HG02610 (cell line): ENCODE data around the gene NKX1-1.
"Not testable (repeated sequence)": the region's sequence is repeated elsewhere in the genome, so short reads cannot be mapped to it uniquely, and the experiment has no call there.

Experiments used
- ATAC-seq: cut with Tn5 transposase; IDR thresholded peaks from one replicate; pipeline ENCODE4 v1.9.1; 2021; ENCODE audit warnings: mild to moderate bottlenecking, moderate library complexity; ENCODE audit not compliant: unreplicated experiment

Gene NKX1-1

DNA sequence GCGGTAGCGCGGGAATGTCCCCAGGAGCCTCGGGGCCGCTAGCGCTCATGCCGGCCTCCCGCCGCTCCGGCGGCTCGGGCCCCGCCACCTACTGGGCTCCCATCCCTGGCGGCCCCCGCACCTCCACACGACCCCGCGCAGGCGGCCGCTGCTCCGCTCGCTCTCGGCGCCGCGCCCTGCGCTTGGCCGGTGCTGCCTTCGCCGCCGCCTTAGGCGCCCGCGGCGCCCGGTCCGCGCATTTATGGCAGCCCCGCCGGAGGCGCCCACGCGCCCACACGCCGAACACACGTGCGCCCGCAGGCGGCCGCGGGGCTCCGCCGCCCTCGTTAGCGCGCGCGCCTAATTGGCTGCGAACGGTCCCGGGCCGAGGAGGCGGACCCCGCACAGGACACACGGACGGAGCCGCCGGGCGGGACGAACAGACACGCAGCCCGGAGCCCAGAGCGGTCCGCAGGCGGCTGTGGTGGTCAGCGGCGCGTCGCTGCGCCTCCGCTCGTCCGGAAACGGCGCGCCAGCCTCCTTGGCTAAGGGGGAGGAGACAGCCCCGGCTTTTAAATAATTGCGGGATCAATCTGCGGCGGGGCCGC, at the start of gene NKX1-1:
Gene NKX1-1 (minus strand): TSS at position 49 of the 587 bp plus-strand sequence. CDS start 0 bp downstream, at position 49.
- ATAC-seq = no peak

DNA sequence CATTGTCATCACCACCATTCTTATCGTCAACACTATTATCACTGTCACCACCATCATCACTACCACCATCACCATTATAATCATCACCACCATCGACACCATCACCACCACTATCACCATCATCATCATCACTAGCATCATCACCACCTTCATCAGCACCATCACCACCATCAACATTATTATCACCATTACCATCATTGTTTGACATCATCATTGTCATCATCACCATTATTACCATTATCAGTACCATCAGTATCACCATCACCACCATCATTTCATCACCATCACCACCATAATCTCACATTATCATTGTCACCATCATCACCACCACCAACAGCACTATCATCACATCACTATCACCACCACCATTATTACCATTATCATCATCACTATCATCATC, 47.5 kb upstream of the NKX1-1 start:
- ATAC-seq = no peak

GRCh38 chr4:1452431-1453051, 46.3 kb upstream of the NKX1-1 start:
- ATAC-seq = no peak

GRCh38 chr4:1451752-1452122, 45.5 kb upstream of the NKX1-1 start:
- no peak for ATAC-seq

GRCh38 chr4:1451106-1451751, 45.0 kb upstream of the NKX1-1 start:
- ATAC-seq = no peak

DNA sequence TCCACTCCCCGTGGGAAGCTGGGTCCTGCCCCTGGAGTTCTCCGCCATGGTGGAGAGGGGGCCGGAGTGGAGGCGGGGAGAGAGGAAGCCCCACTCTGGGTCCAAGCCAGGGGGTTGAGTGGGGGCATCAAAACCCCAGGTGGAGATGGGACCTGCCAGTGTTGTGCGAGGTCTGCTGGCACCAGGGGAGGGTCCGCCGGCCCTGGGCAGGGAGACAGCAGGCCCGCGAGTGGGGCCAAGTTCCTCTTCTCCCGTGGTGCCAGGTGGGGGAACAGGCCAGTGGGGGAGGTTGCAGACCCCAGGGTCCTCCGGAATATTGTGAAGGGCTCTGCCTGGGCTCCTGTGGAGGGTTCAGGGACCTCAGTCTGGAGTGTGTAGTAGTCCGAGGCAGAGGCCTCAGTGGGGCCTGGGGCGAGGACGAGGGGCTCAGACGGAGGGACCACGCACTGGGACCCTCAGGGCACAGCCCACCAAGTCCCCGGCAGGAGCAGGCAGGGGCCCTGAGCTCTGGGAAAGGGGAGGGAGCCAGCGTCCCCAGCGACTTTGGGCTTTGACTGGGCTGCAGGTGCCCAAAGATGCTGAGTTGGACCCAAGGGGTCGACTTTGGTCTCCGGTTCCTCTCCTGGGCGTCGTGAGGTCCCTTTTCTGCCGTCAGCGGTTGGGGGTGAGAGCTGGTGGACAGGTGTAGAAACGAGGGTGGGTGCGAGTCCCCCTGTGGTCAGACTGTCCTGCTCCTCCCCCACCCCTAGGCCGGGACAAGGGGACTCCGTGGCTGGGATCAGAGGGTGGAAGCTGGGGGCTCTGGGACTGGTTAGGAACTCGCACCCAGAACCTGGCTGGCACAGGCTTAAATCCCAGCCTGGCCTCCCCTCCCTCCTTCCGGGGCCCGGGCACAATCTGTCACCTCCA, 43.8 kb upstream of the NKX1-1 start:
- no peak for ATAC-seq

GRCh38 chr4:1449475-1449832, 43.2 kb upstream of the NKX1-1 start:
- no peak for ATAC-seq

- no peak for ATAC-seq
These were observed 42.6 kb upstream of the NKX1-1 start for GRCh38 chr4:1448589-1449420.

DNA sequence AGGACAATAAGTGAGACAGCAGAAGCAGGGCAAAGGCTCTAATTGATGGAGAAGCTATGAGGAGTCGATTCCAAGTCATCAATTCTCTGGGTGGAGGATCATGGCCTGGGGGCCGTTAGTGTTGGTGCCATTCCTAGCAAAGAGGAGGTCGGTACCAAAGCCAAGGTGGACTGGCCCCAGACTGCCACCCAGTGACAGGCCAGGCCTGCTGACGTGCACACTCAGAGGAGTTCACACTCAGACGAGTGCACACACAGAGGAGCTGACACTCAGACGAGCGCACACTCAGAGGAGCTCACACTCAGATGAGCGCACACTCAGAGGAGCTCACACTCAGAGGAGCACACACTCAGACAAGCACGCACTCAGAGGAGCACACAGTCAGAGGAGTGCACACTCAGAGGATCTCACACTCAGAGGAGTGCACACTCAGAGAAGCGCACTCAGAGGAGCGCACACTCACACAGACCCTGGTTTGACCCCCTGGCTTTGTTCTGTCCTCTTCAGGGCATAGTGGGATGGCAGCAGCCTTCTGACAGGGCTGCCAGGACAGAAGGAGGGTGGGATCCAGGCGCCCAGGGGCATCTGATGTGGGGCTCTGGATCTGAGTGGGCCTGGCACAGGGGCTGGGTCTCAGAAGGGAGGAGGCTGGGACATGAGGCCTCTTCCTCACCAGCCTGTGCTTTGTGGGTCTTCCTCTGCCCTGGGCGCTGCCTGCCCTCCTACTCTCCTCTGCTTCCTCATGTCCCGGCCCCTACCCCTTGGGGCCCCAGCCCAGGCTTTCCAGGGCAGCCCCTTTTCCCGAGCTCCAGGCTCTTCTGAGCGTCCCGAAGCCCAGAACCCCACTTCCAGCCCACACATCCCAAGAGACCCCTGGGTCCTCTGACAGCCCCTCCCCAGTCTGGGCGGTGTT, 41.7 kb upstream of the NKX1-1 start:
- no peak for ATAC-seq

DNA sequence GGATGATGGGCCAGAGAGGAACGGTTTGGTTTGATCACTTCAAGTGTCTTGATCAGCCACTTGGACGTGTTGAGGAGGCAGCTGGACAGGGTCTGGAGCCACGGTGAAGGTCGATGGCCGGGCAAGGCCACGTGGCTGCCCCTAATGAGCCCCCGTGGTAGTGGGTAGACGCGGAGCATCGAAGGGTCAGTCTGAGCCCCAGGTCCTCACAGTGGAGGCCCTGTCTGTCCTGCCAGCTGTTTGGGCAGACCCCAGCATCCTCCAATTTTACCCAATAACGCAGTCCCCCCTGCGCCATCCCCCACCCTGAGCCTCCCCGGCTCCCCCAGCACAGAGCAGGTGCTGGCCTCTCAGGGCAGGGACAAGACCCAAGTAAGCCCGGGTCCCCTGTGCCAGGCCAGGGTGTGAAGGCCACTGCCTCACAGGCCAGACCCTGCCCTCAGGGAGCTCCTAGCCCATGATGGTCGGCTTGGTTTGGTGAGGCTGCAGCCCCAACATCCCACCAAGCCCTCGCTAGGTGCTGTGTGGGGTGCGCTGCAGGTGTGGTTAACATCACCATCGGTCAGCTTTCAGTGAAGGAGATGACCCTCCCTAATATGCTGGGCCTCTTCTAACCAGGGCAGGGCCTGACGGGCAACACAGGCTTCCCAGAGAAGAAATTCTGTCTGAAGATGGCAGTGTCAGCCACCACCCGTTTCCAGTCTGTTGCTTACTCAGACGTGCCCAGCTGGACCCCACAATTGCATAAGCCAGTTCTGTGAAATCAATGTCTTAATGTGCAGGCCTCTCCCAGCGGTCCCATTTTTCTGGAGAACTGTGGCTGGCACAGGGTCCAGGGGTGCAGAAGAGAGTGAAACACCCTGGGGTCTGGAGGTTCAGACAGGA, 40.5 kb upstream of the NKX1-1 start:
- ATAC-seq = no peak

- ATAC-seq = no peak
These were observed 39.6 kb upstream of the NKX1-1 start for GRCh38 chr4:1445716-1446445.

- not testable (repeated sequence) for ATAC-seq
These were observed 37.5 kb upstream of the NKX1-1 start for GRCh38 chr4:1443688-1444172.

DNA sequence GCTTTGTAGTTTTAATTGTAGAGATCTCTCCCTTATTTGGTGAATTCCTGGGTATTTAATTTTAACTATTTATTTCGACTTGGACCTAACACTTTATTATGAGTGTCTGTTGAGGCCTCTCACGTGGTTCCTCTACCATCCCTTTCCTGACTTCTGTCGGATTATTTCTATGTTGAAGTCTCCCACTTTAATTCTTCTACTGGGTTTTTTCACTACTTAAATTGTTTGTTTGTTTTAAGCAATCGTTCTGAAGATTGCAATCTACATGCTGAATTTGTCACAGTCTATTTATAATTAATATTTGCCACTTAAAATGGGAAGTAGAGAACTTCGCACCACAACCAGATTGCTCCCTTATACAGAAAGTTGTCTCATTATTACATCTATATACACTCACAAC, 20.8 kb upstream of the NKX1-1 start:
- ATAC-seq = no peak

GRCh38 chr4:1421657-1422056, 15.4 kb upstream of the NKX1-1 start:
- ATAC-seq = no peak

- no peak for ATAC-seq
These were observed 13.5 kb upstream of the NKX1-1 start for GRCh38 chr4:1419708-1420107.

DNA sequence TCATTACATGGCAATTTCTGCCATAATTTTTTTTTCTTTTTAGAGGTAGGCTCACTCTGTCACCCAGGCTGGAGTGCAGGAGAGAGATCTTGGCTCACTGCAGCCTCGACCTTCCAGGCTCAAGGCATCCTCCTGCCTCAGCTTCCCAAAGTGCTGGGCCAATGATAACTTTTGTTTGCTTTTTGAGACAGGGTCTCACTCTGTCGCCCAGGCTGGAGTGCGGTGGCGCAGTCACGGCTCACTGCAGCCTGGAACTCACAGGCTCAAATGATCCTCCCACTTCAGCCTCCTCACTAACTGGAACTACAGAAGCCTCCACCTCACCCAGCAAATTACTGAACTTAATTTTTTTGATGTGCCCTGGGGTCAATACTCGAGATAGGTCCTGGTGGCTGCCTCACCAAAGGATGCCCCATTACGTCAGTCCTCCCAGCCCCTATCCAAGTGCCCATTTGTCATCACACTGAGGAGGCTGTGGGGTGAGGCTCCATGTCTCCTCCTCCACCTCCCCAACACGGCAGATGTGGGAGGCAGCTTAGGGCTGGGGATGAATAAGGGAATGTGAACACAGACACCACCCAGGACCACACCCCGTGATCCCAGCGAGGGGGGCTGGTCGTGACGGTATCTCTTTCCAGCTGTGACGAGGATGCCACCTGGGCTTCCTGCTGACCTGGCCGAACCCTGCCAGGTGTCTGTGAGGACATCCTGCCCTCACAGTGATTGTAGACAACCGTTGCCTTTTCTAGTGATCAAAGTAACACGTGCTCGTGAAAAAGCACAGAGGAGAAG, 12.4 kb upstream of the NKX1-1 start:
- no peak for ATAC-seq
